ENCODE measurements around the gene ARMH4.
A peak's percentile ranks its signal among the peaks of the same experiment; 100 is the strongest.

The ARMH4 gene

DNA sequence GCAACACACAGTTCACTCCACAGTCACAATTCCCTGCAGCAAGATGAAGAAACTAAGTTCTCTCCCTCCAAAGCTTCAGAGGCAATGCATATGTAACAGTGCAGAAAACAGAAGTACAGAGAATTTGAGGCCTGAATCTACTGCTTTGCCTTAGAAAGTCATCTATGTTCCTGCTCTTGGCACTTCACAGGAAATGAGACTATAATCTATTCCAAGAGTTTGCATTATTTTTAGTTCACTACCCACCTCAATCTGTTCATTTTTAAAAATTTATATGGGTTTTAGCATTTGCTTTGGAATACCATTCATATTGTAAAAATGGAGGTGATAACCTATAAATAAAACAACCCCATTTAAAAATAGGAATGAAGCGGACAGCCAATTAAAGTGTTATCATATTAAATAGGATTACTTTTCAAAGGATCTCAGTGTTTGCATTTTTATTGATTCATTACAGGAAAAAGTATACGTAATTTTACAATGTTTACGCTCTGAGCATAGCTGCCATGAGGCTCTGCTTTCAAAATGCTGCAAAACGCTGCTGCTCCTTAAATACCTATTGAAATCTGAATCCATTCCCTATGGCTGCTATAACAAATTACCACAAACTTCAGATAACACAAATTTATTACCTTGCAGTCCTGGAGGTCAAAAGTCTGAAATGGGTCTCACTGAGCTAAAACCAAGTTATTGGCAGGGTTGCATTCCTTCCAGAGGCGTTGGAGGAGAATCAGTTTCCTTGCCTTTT, 60.0 kb downstream of the ARMH4 start:
- no peak for DNase-seq

DNA sequence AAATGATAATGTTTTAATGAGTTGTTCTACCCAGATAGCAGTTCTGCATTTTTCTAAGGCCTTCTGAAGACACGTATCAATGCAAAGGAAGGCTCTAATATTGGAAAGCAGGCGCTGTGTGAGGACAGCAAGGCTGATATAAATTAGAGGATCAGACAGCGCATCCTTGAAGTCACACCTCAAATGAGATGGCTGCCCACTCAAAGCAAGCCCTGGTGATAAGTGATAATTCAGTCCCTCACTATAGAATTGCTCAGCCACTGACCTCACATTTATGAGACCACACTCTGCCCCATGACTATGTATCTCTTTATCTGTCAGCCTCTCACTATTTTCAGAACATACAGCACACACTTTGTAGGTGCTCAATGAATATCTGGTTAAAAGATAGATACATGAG, 62.4 kb downstream of the ARMH4 start:
- DNase-seq, result no peak

DNA sequence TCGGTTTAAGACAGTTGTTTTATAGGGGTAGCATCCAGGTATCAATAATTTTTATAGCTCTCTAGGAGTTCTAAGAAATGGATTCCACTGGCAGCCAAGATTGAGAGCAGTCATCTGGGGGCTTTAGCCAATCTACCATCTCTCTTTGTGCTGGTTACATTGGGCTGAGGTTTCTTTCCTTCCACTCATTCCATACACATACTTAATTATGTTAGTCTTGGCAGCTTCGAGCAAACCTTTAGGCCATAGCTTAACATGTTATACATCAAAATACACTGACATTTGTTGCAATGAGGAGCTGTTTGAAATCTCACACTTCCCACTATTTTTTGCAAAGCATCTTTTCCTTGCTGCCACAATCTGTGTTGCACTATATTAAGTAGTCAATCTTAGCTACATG, 63.1 kb downstream of the ARMH4 start:
- DNase-seq, result no peak

DNA sequence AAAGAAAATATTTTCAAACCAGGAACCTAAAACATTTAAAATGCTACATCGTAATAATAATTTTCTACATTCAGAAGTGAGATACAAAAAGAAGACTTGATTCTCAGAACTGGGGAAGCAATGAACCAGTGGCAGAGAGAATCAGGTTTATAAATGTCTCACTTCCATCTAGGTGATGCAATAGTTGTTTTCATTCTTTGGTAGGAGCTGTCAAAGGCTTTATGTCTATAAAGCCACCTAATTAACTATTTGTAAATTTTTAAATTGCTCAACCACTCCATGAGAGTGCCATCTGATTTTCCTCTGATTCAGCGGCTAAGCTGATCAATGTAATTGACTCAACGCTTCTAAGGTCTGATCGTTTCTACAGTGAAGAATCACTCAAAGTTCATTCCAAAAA, 66.1 kb downstream of the ARMH4 start:
- DNase-seq, result no peak

DNA sequence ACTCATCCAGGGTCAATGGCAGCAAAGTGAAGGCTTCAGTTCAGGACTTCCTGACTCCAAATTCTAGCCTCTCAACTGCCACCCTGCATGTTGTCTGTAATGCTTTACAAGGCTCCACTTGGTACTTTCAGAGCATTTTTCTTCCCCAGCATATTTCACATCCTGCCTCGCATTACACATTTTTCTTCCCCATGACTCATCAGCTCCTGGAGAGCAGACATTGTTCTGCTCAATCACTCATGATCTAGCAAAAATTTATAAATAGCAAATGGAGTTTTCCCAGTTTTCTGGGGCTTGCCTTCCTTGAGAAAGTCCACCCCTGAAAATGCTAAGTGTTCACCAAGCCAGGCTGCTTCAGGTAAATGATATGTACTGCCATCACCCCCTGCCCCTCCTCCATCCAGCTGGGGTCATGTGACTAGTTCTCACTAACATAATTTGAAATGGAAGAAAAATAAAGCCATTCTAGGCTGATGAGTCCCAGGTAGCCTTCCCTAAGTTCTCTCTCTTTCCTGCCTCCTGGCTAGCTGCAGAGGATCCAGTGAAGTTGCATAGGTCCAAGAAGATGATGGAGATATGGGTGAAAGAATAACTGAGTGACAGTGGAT, 69.4 kb downstream of the ARMH4 start:
- no peak for DNase-seq

DNA sequence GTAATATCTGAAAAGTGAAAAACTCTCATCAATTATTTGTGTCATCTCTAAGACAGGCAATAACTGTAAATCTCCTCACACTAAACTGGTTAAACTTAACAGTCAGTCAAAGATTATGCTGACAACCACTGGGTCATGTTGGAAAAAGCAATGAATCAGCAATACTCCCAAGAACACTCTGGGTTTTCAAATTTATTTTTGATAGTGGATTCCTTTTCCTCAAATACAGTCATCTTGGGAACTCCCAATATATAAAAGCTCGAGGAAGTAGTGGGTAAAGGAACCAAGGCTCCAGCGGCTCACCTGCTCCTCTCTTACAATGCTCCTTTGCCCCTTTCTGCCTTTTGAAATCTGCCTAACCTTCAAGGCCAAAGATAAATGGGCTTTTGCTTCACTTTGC, 70.0 kb downstream of the ARMH4 start:
- DNase-seq, result no peak

DNA sequence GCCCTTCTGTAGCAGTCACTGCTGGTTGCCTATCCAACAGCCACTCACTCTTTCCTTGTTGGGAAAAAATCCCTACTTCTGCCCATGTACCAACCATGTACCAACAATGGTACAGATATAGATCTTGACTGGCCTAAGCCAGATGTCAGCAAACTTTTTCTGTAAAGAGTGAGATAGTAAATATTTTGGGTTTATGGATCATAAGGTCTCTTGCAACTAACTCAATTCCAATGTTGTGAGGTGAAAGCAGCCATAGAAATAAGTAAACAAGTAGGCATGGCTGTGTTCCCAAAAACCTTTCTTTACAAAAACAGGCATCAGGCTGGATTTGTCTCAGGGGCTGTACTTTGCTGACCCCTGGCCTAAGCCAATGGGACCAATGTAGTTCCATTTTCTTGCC, 73.5 kb downstream of the ARMH4 start:
- no peak for DNase-seq

DNA sequence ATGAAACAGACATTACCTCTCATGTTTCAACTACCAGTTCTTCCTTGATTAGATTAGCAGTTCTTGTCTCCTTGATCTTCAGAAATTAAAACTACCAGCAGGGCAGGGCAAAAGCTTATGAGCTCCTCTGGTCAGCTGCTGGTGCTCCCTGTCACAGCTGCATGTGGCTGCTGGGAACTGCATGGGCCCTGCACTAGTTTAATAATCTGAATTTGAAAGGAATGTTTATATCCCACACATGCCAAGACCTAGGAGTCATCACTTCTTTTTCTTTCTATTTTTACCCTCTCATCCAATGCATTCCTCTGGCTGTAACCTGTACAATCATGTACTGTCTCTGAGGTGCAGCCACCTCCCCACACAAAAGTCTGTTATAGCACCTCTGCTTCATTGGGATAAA, 73.9 kb downstream of the ARMH4 start:
- no peak for DNase-seq

DNA sequence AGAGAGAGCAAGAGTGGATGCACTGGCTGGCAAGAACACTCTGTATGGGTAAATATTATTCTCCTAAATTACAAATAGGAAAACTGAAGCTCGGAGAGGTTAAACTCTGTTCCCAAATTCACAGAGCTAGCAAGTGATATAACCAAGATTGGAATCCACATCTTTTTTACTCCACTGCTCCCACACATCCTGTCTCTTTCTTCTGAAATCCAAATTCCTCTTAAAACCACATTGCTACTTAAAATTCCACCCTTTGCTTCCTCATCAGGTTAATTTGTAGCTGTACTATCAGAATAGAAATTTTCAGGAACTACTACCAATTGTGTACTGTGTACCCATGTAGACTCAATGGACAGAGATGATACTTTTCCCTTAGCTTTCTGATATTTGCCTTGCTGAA, 74.4 kb downstream of the ARMH4 start:
- DNase-seq, result no peak

DNA sequence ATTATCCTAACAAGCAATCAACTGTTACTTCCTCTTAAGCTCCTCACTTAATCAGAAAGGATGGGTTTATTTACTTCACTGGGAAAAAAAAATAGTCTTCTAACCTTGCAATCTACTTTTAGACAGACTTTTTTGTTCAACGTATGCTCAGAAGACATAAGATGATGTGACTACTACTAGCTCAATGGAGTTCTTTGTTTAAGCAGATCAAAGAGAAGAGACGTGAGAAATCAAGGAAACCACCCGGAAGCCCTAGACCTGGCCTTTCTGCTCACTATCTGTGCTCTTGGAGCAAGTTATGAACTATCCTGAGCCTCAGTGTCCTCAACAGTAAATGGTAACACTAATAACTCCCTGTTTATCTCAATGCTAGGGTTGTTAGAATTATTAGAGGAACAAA, 78.5 kb downstream of the ARMH4 start:
- no peak for DNase-seq

DNA sequence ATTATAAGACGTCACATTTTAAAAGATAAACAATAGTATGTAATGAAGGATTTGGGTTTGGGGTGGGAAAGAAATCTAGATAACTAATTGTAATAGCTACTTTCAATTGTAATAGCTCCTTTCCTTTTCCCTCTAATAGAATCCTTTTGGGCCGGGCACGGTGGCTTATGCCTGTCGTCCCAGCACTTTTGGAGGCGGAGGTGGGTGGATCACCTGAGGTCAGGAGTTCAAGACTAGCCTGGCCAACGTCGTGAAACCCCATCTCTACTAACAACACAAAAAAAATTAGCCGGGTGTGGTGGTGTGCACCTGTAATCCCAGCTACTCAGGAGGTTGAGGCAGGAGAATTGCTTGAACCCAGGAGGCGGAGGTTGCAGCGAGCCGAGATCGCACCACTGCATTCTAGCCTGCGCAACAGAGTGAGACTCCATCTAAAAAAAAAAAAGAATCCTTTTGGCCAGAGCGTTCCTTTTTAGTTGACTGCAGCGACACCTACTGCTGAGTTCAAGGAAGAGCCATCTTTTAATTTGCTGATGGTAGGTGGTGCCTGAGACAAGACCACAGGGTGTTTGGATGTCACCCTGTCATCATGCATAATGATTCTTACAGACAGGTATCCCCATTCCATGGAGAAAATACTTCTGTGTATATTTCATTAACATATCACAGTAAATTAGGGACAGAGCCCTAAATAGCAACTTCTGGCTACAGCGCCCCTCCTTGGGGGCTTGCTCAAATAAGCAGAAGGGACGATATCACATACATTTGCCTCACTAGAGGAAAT, 79.5 kb downstream of the ARMH4 start:
- peak; percentile 33 for DNase-seq

DNA sequence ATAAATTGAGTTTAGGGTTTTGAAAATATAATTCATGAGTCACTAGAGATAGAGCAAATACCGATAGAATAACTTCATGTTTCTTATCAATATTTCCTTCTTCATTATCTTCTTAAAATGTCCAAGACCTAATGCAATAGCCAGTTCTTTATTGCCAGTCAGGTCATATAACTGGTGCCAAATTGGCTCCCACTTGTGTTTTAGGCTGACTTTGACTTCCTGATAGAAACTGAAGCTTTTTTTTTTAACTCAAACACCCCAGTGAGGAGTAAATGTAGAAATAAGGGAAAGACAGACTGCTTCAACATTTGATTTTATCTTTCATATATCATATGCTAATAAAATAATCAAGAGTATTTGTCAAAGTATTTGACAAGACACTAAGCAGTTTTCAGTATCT, 80.7 kb downstream of the ARMH4 start:
- no peak for DNase-seq

DNA sequence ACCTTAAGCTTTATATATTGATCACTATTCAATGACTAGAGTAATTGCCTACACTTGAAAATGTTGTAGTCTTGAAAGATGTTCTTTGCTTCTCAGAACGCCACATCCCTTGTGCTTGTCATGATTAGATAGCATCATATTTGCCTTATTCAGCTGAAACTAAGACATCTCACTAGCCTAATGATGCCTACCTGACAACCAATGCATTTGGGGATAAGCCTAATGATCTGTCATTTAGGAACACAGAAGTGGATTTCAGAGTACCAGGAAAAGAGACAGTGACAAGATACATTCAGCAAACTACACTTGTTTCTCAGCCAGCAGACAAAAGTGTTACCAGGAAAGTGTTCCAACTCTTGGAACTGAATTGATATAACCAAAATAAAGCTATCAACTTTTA, 83.7 kb downstream of the ARMH4 start:
- DNase-seq, result no peak

DNA sequence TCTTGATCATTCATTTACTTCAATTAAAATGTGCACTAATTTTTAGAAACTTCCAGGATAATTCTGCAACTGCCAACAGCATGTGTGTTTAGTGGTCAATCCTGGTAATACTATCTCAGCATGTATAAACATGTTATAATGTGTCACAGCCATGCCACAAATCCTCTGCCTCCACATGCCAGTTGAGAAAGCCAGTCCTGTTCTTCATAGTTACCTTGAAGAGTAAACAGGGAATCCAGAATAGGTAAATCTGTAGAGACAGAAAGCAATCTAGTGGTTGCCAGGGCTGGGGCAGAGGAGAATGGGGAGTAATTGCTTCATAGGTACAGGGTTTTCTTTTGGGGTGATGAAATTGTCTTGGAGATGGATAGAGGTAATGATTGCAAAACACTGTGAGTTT, 85.9 kb downstream of the ARMH4 start:
- DNase-seq, result no peak

DNA sequence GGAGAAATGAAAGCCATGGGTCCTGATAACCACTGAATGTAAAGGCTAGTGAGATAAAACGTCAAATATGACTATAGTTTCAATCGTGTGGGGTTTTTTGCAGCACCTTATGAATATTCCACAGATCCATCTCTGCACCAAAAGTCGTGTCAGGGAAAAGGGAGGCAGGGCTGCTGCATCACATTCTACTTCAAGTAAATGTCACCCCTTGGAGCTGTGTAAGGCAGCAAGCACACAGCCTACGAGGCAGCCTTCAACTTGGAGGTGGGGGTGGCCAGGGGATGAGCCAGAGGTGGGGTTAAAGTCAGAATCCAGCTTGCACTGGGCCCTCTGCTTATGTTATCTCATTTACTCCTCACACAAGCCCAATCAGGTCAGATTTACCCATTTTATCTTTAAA, 90.4 kb downstream of the ARMH4 start:
- DNase-seq, result no peak

DNA sequence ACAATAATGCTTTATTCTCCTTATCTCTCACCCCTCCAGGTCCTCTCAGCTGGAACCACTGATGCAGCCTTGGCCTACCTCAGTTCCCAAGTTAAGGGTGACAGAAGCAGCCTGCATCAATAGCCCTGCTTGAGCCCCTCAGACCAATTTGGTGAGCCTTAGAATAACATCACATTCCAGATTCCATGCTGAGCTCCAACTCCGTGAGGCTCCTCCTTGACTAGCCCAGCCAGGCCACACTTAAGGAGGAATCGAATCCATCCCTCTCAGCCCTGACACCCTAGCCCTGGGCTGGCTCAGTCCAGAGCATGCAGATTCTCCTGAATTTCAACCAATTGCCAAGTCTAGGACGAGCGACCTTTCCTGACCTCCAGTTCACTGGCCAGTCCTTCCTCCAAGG, 91.1 kb downstream of the ARMH4 start:
- no peak for DNase-seq

DNA sequence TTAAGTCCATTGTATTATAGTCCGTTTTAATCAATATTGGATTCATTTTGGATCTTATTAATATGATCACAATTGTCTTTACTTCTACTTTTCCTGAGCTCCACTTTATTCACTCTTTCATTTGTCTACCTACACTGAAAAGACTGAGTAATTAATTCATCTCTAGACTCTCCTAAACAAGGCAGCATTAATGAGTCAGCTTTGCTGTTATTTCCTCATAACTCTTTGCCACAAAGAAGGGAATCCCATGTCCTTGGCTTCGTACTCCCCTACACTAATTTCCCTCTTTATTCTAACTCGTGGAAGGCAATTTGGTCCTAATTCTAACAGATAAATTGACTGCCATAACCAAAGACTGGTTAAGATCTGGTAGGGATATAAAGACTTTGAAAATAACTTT, 91.9 kb downstream of the ARMH4 start:
- DNase-seq, result no peak

DNA sequence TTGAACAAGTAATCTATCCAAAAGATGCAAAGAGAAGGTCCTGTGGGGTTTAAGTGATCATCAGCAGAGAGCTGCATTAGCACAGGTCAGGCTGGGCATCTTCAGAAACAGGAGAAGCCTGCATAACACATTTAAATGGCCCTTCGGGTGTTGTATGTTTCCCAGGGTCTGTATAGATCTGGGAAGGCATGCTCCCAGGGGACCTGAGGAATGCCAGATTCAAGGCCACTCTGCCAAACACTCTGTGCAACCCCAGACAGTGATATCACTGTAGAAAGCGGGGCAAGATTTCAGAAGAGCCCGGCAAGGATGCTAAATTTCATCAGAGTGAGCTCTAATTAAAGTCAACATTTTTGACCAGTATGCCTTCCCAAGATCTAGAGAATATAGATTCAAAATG, 92.9 kb downstream of the ARMH4 start:
- no peak for DNase-seq

DNA sequence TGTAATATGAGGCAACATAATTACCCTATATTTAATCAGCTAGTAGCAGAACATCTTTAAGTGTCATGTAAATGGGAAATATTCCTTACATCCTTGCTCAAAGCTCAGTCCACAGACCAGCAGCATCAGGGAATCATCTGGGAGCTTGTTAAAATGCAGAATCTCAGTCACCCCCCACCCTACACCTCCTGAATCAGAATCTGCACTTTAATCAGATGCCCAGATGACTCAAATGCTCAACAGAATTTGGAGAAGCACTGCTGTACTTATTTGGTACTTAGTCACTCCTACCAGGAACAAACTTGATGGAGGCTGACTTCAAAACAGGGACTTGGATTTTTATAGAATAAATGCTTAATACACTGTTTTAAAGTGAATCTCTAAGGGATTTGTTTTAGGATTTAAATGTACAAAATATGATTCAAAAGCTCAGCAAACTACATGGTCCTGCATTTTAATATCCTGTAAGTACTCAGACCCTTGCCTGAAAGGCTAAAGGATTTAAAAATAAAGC, 96.5 kb downstream of the ARMH4 start:
- DNase-seq, result no peak

DNA sequence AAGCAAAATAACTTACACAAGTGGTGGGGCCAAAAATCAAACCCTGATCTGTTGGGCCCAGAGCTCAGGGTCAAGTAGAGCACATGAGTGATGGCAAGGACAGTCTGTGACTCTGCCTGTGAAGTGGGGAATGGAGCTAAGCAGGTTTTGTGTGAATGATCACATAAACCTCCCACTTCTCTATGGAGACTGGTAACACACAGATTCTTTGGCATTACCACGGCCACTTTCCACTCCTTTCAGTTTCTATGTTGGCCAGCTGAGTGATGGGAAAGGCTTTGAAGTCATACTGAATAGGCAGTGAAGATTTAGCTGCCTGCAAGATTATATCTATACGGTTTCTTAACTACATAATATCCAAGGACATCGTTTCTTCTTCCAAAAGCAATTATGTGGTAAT, 97.9 kb downstream of the ARMH4 start:
- no peak for DNase-seq

DNA sequence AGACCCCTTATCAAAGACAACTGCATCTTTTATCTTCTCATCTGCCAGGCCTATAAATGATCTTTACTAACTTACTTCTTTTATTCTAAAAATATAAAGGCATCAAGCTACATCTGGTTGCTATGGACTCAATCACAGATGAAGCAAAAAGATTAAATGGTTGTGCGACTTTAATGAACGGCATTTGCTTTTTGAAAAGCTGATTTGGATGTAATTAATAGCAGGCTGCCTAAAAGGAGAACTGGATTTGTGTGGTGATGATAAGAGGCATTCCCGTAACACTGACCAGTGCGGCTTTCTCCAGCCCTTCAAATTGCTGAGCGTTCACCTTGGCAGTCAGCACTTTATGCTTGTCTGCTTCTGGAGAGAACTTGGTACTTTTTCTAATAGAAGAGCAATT, 103.8 kb downstream of the ARMH4 start:
- no peak for DNase-seq

DNA sequence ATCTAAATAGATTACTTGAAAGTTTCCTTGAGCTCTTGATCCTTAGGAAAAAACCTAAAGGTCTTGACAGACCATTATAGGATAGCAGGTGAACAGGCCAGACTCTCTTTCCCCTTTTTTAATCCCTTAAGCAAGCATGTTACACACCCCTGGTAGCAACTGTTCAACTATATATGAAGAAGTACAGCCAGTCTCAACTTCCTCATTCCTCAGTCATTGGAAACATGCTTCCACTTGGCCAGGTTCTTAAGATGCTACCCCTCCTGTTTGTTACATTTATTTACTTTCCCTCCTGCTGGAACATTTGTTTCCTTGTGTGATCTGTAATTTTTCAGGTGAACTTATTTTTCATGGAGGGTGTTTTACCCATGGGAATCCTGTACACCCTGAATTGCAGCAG, 124.1 kb downstream of the ARMH4 start:
- no peak for DNase-seq

DNA sequence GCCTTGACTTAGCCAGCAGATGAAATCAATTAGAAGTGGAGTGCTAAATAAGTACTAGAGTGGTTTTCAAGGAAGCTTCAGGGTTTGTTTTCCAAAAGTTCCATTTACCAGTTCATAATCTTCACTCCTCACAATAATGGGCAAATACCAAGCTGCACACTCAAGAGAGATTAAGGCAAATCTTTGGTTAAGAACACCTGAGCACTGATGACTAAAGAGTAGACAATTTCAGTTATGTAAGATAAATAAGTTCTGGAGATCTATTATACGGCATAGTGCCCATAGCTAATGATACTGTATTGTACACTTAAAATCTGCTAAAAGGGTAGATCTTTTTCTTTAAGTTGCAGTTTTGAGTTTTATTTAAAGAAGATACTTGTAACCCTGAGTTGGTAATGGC, 125.0 kb downstream of the ARMH4 start:
- no peak for DNase-seq

DNA sequence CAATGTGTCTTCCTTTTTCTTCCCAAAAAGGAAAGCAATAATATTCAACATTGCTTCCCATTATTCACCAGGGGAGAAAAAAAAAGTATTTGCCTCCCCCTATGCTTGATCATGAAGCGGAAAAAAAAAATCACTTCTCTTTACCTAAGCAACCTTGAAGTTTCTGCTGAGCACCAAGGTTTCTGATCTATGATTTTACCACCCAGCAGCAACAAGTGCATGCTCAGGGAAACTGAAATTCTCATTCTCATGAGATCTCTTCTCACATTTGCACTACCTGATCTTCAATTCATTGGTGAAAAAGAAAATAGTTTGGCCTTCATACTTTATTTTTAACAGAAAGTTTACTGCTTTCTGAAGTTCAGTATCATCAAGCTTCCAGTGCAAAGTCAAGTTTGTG, 125.8 kb downstream of the ARMH4 start:
- no peak for DNase-seq

All from CD4-positive, alpha-beta T cell treated with Interleukin-17A for 4 hours (primary cell).